DMS 273 (cell line): ENCODE data around the gene TRIM56.
"Not testable (repeated sequence)": the region's sequence is repeated elsewhere in the genome, so short reads cannot be mapped to it uniquely, and the experiment has no call there.

Experiments
- DNase-seq: peaks from one replicate; lab custom pipeline; 2025; ENCODE audit not compliant: unreplicated experiment; lab: John Stamatoyannopoulos, UW

TRIM56 gene

GRCh38 chr7:101128040-101128834 lies 43.0 kb downstream of the TRIM56 start:
- no peak for DNase-seq

GRCh38 chr7:101129603-101130117 lies 44.4 kb downstream of the TRIM56 start:
- no peak for DNase-seq

GRCh38 chr7:101132626-101133600 lies 47.6 kb downstream of the TRIM56 start:
- not testable (repeated sequence) for DNase-seq

DNA sequence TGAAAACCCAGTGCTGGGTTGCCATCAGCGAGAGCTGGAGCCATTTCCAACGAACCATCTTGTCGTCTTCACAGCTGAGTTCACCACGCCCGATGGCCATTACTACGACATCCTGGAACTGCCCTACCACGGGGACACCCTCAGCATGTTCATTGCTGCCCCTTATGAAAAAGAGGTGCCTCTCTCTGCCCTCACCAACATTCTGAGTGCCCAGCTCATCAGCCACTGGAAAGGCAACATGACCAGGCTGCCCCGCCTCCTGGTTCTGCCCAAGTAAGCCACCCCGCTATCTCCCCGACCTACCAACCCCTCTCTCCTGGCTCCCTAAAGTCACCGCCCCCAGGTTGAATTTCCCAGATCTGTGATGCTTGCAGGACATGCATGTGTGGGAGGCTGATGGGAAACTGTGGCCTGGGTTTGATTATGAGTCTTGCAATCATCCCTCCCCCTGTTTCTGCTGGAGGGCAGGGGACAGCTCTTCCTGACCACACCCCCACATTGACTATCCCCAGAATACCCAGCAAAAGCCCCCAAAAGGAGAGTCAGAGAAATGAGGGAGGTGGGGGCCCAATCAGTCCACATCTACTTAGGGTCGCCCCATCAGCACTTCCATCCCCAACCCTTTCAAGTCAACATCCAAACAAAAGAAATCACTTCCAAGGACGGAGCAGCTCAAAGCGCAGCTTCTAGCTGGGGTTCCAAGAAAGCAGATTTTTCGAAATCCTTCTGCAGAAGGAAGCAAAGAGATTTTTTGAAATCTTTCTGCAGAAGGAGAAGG lies 48.5 kb downstream of the TRIM56 start:
- no peak for DNase-seq

DNA sequence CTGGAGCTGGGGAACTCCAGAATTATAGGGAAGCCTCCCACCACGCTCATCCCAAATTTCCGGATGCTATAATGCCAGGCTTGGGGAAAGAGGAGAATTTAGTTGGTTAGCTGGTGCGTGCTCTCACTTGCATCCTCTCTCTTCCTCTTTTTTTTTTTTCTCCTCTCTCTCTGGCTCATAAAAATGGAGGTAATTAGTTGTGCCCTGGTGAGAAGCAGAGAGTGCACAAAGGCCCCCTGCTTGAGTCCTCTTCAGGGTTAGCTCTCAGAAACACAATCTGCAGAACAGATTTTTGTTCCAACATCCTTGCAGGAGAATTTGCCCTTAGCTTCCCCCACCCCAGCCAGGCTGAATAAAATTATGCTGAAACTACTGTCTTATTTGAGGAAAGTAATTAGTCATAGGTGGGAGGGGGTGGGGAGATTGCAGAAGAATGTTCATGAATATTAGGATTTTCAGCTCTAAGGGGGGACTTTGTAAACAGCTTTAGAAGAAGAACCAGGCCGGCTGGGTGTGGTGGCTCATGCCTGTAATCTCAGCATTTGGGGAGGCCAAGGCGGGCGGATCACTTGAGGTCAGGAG lies 49.2 kb downstream of the TRIM56 start:
- DNase-seq: no peak

DNA sequence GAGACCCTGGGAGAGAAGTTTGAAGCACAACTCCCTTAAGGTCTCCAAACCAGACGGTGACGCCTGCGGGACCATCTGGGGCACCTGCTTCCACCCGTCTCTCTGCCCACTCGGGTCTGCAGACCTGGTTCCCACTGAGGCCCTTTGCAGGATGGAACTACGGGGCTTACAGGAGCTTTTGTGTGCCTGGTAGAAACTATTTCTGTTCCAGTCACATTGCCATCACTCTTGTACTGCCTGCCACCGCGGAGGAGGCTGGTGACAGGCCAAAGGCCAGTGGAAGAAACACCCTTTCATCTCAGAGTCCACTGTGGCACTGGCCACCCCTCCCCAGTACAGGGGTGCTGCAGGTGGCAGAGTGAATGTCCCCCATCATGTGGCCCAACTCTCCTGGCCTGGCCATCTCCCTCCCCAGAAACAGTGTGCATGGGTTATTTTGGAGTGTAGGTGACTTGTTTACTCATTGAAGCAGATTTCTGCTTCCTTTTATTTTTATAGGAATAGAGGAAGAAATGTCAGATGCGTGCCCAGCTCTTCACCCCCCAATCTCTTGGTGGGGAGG lies 52.5 kb downstream of the TRIM56 start:
- DNase-seq: no peak

- peak; percentile 88 for DNase-seq
These were observed 53.1 kb downstream of the TRIM56 start for GRCh38 chr7:101138213-101138870.

GRCh38 chr7:101140339-101140699 lies 55.0 kb downstream of the TRIM56 start:
- no peak for DNase-seq

- no peak for DNase-seq
These were observed 55.6 kb downstream of the TRIM56 start for GRCh38 chr7:101140746-101141382.
